ENCODE results near the gene CRB1.

- TF ChIP-seq CTCF (IDR thresholded peaks at IDR 0.05; ENCODE audit: low read depth, low read length, poor library complexity, severe bottlenecking) (no peak), EZH2phosphoT487 (IDR thresholded peaks at IDR 0.05; ENCODE audit: borderline replicate concordance, low read length) (no peak)
Observed at GRCh38 chr1:197418693-197419092, 150.6 kb downstream of the CRB1 start.

Measured in DOHH2 (cell line).